IPS DF 6.9 (cell line): ENCODE measurements around the gene DUSP3.

Source experiments
- DNase-seq: peaks from one replicate; pipeline ENCODE4 v3.0.0-alpha.2; 2013; ENCODE audit warnings: low read depth, low spot score
- H3K27ac ChIP-seq: one replicate; pipeline ENCODE4 v1.5.1; 2013; ENCODE audit warnings: low read length, control low read depth
- H3K27me3 ChIP-seq: 2 replicates; pipeline ENCODE4 v1.6.1; 2013; ENCODE audit warnings: mild to moderate bottlenecking, low read length; ENCODE audit not compliant: control insufficient read depth, insufficient read depth
- H3K36me3 ChIP-seq: 2 replicates; pipeline ENCODE4 v1.6.1; 2013; ENCODE audit warnings: low read length; ENCODE audit not compliant: control insufficient read depth, insufficient read depth
- H3K4me1 ChIP-seq: 2 replicates; pipeline ENCODE4 v1.6.1; 2013; ENCODE audit warnings: low read length; ENCODE audit not compliant: control insufficient read depth, insufficient read depth
- H3K4me3 ChIP-seq: 2 replicates; pipeline ENCODE4 v1.5.1; 2013; ENCODE audit warnings: mild to moderate bottlenecking, low read length
- H3K9me3 ChIP-seq: 2 replicates; pipeline ENCODE4 v1.6.1; 2013; ENCODE audit warnings: low read length, inconsistent platforms; ENCODE audit not compliant: control insufficient read depth, insufficient read depth
- WGBS: extraction: QIAGEN DNeasy Blood & Tissue Kit; methylation state at CpG from one replicate; pipeline ENCODE4 v1.1.7; 2013; ENCODE audit warnings: mixed read lengths, missing lambda C conversion rate; ENCODE audit not compliant: insufficient read length, insufficient coverage; 5-methylcytosine and 5-hydroxymethylcytosine counted together

The DUSP3 gene

DNA sequence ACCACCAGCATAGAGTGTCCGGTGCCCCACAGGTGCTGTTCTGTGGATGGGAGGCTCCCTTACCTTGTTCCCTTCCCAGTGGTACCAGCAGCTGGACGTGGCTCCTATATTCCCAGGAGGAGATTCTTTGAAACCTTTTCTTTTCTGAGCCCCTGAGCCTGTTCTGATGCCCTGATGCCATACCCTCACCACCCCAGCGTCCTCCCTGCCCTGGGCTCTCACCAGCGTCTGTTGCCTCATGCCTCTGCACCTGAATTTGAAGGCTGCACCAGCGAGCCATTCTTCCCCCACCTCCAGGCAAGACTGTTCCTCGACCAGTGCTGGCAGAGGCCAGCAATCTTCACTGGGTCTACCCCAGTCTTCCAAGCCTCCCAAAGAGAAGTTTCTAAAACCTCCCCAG, 20.7 kb downstream of the DUSP3 start:
- H3K4me3 ChIP-seq: no peak overlapping the region
- no peaks in the 10 kb centered on the region for H3K36me3 ChIP-seq
- H3K4me1 ChIP-seq: peaks cover 9% of the 10 kb centered on the region
- peaks cover 3% of the 10 kb centered on the region; the same call in 1 of the 2 replicates for H3K27me3 ChIP-seq
- no peaks in the 10 kb centered on the region for H3K9me3 ChIP-seq
- no peak for DNase-seq
- WGBS: no CpG with 5 or more reads among the region's 6 CpGs
- no peak overlapping the region for H3K27ac ChIP-seq

DNA sequence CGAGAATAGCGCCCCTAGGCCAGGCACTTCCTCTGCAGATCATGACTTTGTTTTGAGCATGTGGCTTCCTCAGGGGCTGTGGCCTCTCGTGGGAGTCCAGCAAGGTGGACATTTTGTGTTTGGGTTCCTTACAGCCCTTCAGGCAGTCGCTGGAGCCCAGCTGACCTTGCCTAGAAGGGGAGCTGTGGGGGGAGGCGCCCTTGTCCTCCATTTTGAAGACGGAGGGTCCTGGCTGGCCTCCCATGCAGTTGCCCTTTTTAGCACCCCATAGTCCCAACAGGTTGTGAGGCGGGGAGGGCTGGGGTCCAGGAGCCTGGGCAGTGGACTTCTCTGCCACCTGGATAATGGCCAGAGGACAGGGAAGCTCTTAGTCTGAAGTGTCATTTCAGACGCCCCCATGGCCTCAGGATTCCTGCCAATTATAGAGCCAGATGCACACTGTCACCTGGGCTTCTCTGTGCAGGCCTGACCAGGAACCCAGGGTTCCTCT, 21.6 kb downstream of the DUSP3 start:
- Histone ChIP-seq H3K27me3 (peaks cover 3% of the 10 kb centered on the region; the same call in 1 of the 2 replicates), H3K4me1 (peaks cover 9% of the 10 kb centered on the region), H3K4me3 (no peak overlapping the region), H3K27ac (no peak overlapping the region), H3K9me3 (no peaks in the 10 kb centered on the region), H3K36me3 (no peaks in the 10 kb centered on the region)
- no CpG with 5 or more reads among the region's 8 CpGs for WGBS
- DNase-seq: no peak

DNA sequence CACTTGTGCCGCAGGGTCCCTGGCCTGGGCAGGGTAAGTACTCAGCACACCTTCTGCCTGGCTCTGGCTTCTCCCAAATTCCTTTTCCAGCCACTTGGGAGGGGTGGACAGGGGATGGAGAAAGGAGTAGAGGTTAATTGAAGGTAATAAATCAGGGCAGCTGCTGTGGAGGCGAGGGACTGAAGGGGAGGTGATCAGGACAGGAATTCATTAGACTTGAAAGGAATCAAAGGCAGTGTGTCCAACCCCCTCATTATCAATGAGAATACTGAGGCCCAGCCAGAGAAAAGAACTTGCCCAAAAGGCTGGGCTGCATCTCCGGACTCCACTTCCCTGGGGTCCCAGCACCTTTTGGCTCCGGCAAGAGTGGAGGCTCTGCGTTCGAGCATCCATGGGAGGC, 22.6 kb downstream of the DUSP3 start:
- peaks cover 3% of the 10 kb centered on the region for H3K27me3 ChIP-seq
- no CpG with 5 or more reads among the region's 6 CpGs for WGBS

GRCh38 chr17:43755389-43755875, 23.3 kb downstream of the DUSP3 start:
- no peaks in the 10 kb centered on the region for H3K36me3 ChIP-seq
- no CpG with 5 or more reads among the region's 60 CpGs for WGBS
- peak overlapping the region; percentile 5 for H3K4me3 ChIP-seq
- peaks cover 9% of the 10 kb centered on the region for H3K4me1 ChIP-seq
- no peaks in the 10 kb centered on the region for H3K9me3 ChIP-seq
- DNase-seq: no peak
- peaks cover 3% of the 10 kb centered on the region for H3K27me3 ChIP-seq
- no peak overlapping the region for H3K27ac ChIP-seq

More for the DNA sequence above, 22.6 kb downstream of the DUSP3 start:
- no peaks in the 10 kb centered on the region for H3K9me3 ChIP-seq
- no peak overlapping the region for H3K4me3 ChIP-seq
- H3K36me3 ChIP-seq: no peaks in the 10 kb centered on the region
- H3K27ac ChIP-seq: no peak overlapping the region
- no peak for DNase-seq
- peaks cover 9% of the 10 kb centered on the region for H3K4me1 ChIP-seq

GRCh38 chr17:43754947-43755346, 23.8 kb downstream of the DUSP3 start:
- WGBS: no CpG with 5 or more reads among the region's 21 CpGs
- Histone ChIP-seq H3K9me3 (no peaks in the 10 kb centered on the region), H3K36me3 (no peaks in the 10 kb centered on the region), H3K4me3 (peak overlapping the region; percentile 5; the same call in 1 of the 2 replicates), H3K27me3 (peaks cover 3% of the 10 kb centered on the region), H3K4me1 (peaks cover 7% of the 10 kb centered on the region), H3K27ac (no peak overlapping the region)
- no peak for DNase-seq

- no CpG with 5 or more reads among the region's 5 CpGs for WGBS
- no peak overlapping the region for H3K27ac ChIP-seq
- no peaks in the 10 kb centered on the region for H3K9me3 ChIP-seq
- H3K36me3 ChIP-seq: no peaks in the 10 kb centered on the region
- H3K4me1 ChIP-seq: peaks cover 7% of the 10 kb centered on the region
- no peak overlapping the region for H3K4me3 ChIP-seq
- DNase-seq: no peak
- peaks cover 3% of the 10 kb centered on the region for H3K27me3 ChIP-seq
Measured at GRCh38 chr17:43753493-43754129, 25.2 kb downstream of the DUSP3 start.

GRCh38 chr17:43750153-43750552, 28.6 kb downstream of the DUSP3 start:
- Histone ChIP-seq H3K4me3 (no peak overlapping the region), H3K27ac (no peak overlapping the region), H3K27me3 (peaks cover 3% of the 10 kb centered on the region), H3K9me3 (no peaks in the 10 kb centered on the region), H3K36me3 (no peaks in the 10 kb centered on the region), H3K4me1 (0 out of 2 replicates have a peak, but pooled peaks cover 1% of the 10 kb centered on the region)
- WGBS: no CpG with 5 or more reads among the region's 5 CpGs
- DNase-seq: no peak

DNA sequence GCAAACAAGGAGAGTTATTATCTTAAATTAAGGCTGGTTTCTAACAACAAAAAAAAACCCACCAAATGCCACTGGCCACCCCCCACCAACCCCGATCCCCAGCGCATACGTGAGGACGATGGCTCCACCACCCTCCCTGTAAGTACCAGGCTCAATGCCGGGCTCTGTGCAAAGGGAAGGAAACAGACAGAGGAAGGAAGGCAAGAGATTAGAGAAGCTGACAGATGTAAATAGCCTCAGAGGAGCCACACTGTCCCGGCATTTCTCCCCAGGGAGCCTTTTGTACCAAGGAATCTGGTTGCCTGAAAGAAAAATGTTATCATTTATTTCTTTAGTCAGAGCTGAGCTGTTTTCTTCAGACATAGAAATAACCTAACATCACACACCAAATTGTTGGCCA, 33.2 kb downstream of the DUSP3 start:
- DNase-seq: no peak
- no peak overlapping the region for H3K27ac ChIP-seq
- no peaks in the 10 kb centered on the region for H3K9me3 ChIP-seq
- peaks cover 2% of the 10 kb centered on the region for H3K4me1 ChIP-seq
- H3K4me3 ChIP-seq: no peak overlapping the region
- WGBS: no CpG with 5 or more reads among the region's 6 CpGs
- no peaks in the 10 kb centered on the region for H3K27me3 ChIP-seq
- H3K36me3 ChIP-seq: no peaks in the 10 kb centered on the region

DNA sequence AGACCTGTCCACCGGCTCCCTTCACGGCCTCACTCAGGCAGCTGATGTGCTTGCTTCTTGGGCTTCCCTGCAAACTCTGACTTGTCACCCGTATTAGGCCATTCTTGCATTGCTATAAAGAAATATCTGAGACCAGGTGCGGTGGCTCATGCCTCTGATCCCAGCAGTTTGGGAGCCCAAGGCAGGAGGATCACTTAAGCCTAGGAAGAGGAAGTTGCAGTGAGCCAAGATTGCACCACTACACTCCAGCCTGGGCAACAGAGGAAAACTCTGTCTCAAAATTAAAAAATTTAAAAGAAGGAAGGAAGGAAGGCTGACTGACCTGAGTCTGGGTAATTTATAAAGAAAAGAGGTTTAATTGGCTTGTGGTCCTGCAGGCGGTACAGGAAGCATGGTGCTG, 37.1 kb downstream of the DUSP3 start:
- H3K4me3 ChIP-seq: no peak overlapping the region
- WGBS: no CpG with 5 or more reads among the region's 5 CpGs
- H3K36me3 ChIP-seq: no peaks in the 10 kb centered on the region
- H3K27me3 ChIP-seq: no peaks in the 10 kb centered on the region
- no peak for DNase-seq
- no peaks in the 10 kb centered on the region for H3K9me3 ChIP-seq
- H3K27ac ChIP-seq: no peak overlapping the region
- peaks cover 4% of the 10 kb centered on the region for H3K4me1 ChIP-seq

- H3K27ac ChIP-seq: no peak overlapping the region
- no peak overlapping the region for H3K4me3 ChIP-seq
- H3K9me3 ChIP-seq: no peaks in the 10 kb centered on the region
- no peaks in the 10 kb centered on the region for H3K36me3 ChIP-seq
- no peaks in the 10 kb centered on the region for H3K27me3 ChIP-seq
- DNase-seq: no peak
- WGBS: no CpG with 5 or more reads among the region's 4 CpGs
- peaks cover 6% of the 10 kb centered on the region for H3K4me1 ChIP-seq
Measured at GRCh38 chr17:43740541-43740940, 38.2 kb downstream of the DUSP3 start.

GRCh38 chr17:43737722-43738121, 41.1 kb downstream of the DUSP3 start:
- Histone ChIP-seq H3K4me1 (peaks cover 4% of the 10 kb centered on the region; the same call in 1 of the 2 replicates), H3K4me3 (no peak overlapping the region), H3K27me3 (no peaks in the 10 kb centered on the region), H3K36me3 (no peaks in the 10 kb centered on the region), H3K9me3 (no peaks in the 10 kb centered on the region), H3K27ac (no peak overlapping the region)
- DNase-seq: no peak
- no CpG with 5 or more reads among the region's 2 CpGs for WGBS
